MV-4-11 (cell line): Measurements from ENCODE around the gene TBATA.
"Not testable (repeated sequence)": the region's sequence is repeated elsewhere in the genome, so short reads cannot be mapped to it uniquely, and the experiment has no call there.

Experiments used
- DNase-seq: peaks from one replicate; lab custom pipeline; 2025; lab: John Stamatoyannopoulos, UW

Gene TBATA

GRCh38 chr10:70779088-70779487 is 6.1 kb downstream of the TBATA start:
- DNase-seq, result no peak

GRCh38 chr10:70778267-70778924 is 6.8 kb downstream of the TBATA start:
- no peak for DNase-seq

GRCh38 chr10:70777063-70777875 is 7.9 kb downstream of the TBATA start:
- no peak for DNase-seq

- no peak for DNase-seq
Observed at GRCh38 chr10:70776455-70777005, 8.6 kb downstream of the TBATA start.

- DNase-seq, result no peak
Observed at GRCh38 chr10:70775679-70776454, 9.3 kb downstream of the TBATA start.

GRCh38 chr10:70774810-70775678 is 10.1 kb downstream of the TBATA start:
- no peak for DNase-seq

GRCh38 chr10:70773965-70774809 is 11.0 kb downstream of the TBATA start:
- DNase-seq, result no peak

- DNase-seq, result no peak
Observed at GRCh38 chr10:70773461-70773860, 11.7 kb downstream of the TBATA start.

- no peak for DNase-seq
Observed at GRCh38 chr10:70772627-70773026, 12.6 kb downstream of the TBATA start.

GRCh38 chr10:70771311-70772194 is 13.6 kb downstream of the TBATA start:
- no peak for DNase-seq

GRCh38 chr10:70770516-70770915 is 14.7 kb downstream of the TBATA start:
- DNase-seq, result not testable (repeated sequence)

GRCh38 chr10:70770001-70770400 is 15.2 kb downstream of the TBATA start:
- DNase-seq, result no peak

- DNase-seq, result no peak
Observed at GRCh38 chr10:70769121-70769520, 16.1 kb downstream of the TBATA start.

- DNase-seq, result not testable (repeated sequence)
Observed at GRCh38 chr10:70768026-70768685, 17.0 kb downstream of the TBATA start.

- no peak for DNase-seq
Observed at GRCh38 chr10:70765794-70766594, 19.2 kb downstream of the TBATA start.

GRCh38 chr10:70763567-70763966 is 21.6 kb downstream of the TBATA start:
- no peak for DNase-seq

- DNase-seq, result peak; percentile 84
Observed at GRCh38 chr10:70762441-70763175, 22.6 kb downstream of the TBATA start.
